HG02623 (cell line): ENCODE measurements around the gene SBF2.
A peak's percentile ranks its signal among the peaks of the same experiment; 100 is the strongest.

ENCODE experiments used
- ATAC-seq: cut with Tn5 transposase; IDR thresholded peaks from one replicate; pipeline ENCODE4 v1.9.1; 2021; ENCODE audit warnings: moderate library complexity; ENCODE audit not compliant: unreplicated experiment

Gene SBF2

DNA sequence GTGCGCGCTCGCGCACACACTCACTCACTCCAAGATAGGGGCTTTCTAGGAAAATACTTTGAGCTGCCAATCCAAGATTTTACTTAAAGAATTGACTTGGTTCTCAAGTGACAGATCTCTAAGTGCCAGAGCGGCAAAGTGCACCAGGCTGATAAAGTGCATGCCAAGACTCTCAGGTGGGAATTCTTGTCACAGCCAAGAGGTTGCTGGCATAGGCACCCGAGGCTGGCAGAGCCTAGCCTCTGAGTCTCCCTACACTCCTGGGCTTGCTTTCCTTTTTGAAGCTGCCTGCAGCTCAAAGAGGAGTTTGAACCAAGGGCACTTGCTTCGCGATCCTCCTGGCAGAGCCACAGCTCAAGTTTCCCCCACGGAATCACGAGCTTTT, 8.3 kb upstream of the SBF2 start:
- ATAC-seq: no peak

DNA sequence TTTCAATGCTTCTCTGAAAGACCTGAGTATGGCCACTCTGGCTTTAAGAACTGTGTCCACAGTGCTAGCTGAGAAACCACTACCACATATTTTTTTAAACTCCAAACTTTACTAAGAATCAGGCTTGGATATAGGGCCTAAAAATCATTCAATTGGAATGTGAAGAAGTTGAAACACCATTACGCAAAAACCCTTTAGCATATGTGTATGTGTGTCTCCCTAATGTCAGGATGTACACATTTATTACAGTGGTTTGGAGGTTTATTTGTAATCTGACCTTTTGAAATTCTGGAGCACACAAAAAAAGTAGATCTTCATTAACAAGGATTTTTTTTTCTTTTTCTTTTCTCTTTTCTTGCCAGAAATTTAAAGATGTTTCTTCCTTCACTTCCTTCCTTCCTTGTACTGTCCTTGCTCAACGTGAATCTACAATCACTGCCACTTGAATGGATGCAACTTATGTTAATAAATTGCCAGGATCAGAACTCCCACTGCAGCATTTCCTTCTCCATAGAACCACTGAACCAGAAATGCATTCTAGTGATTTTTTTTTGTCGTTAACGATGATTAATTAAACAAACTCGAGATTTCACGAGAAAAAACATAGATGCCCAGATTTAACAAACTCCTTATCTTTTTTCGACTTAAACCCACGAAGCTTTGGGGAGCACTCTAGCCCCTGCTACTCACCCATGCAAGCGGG, 7.8 kb upstream of the SBF2 start:
- no peak for ATAC-seq

DNA sequence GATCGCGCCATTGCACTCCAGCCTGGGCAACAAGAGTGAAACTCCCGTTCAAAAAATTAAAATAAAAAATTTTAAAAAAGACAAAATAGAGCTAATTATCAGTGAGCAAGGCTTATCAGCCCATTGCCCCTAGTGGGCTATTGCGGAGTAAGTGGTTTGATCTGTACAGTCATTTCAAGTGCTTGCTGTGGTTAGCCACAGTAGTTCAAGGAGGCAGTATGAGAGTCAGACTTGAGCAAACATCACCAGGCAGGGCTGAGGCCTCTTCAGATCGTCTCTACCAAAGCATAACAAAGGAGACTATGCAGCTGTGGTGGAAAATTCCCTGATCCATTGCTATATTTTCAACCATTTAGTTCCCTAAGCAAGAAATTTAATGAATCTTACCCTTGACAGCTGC, 4.3 kb upstream of the SBF2 start:
- ATAC-seq: peak; percentile 92

DNA sequence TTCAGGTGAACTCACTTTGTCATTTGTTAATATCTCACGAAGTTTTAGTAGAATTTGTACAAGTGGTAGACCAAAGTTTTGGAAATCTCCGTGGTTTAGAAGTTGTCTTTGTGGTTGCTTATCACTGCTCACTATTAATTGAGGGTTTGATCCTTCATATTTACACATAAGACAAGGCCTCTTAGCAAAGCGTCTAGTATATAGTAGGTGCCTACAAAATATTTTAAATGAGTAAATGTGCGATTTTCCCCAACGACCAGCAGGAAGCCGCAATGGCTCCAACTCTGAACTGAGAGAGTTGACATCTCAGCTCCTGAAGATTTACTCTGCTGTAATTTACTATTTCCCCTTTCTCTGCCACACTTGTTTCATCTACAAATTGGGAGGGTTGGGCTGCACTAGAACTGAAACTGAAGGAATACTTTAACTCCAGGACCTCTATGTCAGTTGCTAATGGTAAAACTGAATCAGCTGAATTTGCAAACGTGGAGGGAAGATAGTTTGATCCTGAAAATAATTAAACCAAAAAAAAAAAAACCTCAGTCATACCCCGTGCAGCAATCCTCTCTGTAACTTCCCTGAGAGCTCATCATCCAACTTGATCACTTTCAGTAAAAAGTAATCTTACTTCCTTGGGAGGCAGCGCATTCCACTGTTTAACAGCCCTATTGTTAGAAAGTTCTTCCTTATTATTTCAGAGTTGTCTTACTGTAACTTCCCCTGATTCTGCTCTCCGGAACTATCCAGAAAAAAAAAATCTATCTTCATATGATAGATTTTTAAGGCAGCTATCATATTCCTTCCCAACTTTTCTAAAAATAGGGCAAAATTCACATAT, 1.3 kb upstream of the SBF2 start:
- no peak for ATAC-seq

DNA sequence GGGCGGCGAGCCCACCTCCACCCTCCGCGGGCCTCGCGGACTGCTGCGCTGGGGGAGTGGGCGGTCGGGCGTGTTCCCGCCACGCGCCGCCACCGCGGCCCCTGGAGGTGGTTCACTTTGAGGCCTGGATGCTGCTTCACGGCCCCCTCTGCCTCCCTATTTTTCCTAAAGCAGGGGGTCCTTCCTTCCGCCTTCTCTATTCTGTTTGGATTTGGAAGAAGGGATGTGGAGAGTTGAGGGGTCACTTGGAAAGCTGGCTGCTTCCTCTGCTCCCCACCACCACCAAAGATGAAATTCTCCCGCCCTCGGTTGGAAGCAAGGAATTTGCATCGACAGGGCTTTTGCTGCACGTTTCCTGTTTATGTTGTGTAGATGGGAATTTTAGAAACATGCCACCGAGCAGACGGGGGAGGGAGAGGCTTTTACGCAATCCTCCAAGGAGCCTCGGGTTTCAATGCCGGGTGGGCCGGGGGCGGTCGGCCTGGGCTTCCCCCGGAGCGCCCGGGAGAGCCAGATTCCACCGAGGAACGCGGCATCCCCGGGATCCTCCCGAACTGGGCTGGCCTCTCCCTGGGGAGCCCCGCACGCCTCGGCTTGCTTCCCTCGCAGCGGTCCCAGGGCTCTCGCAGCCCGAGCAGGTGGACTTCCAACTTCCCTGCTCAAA, 403 bp upstream of the SBF2 start:
- ATAC-seq: no peak

DNA sequence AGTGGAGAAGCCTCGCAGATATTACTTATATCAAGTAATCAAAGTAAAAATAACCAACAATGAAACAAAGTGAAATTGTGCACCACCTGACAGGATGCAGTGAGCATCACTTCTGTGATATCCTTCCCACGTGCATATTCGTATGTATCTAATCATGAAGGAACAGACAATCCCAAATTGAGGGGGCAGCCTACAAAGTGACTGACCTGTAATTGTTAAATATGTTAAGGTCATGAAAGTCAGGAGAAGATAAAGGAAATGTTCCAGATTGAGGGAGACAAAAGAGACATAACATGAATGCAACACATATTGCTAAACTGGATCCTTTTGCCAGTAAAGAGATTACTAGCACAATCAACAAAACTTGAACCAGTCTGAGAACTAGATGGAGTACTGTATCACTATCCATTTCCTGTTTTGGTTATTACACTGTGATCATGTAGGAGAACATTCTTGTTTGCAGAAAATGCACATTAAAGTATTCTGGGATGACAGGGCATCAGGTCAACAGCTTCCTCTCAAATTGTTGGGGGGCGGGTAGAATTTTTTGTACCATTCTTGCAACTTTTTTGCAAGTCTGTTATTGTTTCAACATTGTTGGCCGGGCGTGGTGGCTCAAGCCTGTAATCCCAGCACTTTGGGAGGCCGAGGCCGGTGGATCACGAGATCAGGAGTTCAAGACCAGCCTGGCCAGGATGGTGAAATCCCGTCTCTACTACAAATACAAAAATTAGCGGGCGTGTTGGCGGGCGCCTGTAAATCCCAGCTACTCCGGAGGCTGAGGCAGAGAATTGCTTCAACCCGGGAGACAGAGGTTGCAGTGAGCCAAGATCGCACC, 2.0 kb downstream of the SBF2 start:
- no peak for ATAC-seq

DNA sequence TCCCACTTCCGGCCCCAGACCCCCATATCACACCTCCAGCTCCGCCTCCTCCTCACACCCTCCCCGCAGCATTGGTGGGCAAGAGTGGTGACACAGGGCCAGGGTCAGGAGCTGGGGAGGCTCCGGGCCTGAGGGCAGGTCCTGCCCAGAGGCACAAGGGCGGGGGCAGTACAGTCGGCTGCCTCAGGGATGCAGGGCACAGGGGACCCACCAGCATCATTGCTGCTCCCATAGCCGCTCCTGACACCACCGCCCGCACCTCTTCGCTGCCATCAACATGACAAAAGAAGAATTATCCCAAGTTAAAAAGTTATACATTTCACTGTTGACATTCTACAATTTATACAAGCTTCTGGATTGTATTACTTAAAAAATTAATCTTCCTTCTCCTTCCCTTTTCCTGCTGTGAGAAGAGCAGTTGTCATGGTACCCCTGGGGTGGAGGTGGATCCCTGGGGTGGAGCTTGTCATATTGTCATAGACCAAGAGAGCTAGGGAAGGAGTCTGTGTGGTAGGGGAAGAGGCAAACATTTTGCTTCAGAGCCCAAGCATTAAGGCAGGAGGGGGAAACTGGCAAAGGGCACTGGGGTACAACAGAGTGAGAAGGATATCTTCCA, 4.1 kb downstream of the SBF2 start:
- no peak for ATAC-seq

DNA sequence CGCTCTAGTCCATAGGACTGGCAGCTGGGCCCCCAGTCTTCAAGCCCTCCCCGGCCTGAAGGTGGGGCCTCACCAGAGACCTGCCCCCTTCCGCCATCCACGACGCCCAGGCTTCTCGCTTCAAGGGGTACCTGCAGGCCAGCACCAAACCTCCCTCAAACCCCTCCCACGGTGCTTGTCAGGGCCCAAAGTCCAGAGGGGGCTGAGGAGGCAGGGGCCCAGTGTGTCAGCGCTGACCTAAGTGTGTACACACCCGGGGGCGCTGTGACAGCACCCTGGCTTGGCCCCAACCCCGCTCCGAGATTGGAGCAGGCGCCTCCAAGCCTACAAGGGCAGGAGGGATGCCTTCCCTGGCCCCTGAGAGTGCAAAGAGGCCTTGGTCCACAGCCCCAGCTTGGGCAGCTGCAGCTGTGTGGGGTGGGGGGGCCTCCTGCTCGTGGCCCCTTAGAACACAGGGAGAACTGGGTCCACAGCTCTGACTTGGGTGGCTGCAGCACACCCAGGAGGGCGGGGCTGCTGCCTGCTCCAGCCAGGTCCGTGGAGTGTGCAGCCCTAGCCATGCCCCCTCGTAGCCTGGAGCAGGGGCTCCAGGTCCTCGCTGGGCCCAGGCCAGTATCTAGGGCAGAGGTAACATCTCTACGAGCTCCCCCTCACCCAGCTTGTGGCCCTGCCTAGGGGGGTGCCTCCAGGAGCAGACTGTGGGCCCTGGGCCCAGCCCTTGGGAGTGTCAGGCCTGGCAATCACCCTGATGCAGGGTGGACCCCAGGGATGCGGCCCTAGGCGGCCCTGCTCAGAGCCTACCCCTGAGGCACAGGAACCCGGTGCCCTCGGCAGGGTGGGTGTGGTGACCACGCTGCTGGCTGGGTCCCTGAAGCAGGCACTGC, 4.9 kb downstream of the SBF2 start:
- ATAC-seq: no peak

DNA sequence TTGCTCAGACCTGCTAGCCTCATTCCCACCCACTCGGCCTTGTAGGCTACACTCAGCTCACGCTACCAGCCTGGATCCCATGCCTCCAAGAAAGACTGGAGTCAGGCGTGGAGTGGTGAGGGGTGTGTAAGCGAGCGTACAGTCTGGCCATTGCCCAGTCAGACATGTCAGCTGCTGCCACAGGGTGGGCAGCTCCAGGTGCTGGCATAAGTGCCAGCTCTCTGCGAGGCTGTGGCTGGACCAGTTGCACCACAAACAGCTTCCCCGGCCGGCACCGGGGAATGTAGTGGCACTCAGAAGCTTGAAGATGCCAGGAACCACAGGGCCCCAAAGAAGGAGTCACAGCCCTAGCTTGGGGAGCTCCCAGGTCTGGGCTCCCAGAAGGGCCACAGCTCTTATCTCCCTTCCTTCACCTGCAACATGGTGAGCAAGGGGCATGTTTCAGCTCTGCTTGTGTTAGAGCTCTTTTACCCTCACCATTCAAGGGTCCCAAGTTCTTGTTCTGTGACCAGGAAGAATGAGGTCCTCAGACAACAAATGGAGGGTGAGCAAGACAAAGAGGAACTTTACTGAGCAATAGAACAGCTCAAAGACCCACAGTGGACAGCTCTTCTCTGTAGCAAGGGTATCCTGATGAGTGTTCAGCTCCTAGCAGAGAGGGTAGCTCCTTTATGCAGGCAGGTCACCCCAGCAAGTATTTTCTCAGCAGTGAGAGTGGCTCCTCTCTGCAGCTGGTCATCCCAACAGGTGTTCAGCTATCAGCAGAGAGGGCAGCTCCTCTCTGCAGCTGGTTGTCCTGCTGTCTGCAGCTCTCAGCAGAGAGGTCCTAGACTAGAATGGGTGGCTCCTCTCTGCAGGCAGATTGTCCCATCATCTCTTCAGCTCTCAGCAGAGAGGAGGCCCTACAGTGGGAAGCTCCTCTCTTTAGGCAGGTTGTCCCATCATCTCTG, 6.0 kb downstream of the SBF2 start:
- ATAC-seq: no peak

DNA sequence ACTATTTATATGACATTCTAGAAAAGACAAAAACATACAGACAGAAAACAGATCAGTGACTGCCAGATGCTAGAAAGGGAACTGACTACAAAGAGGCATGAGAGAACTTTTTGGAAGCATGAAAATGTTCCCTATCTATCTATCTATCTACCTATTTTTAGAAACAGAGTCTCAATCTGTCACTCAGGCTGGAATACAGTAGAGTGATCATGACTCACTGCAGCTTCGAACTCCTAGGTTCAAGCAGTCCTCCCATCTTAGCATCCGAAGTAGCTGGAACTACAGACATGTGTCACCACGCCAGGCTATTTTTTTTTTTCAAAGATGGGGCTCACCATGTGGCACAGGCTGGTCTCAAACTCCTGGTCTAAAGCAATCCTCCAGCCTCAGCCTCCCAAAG, 6.9 kb downstream of the SBF2 start:
- no peak for ATAC-seq

DNA sequence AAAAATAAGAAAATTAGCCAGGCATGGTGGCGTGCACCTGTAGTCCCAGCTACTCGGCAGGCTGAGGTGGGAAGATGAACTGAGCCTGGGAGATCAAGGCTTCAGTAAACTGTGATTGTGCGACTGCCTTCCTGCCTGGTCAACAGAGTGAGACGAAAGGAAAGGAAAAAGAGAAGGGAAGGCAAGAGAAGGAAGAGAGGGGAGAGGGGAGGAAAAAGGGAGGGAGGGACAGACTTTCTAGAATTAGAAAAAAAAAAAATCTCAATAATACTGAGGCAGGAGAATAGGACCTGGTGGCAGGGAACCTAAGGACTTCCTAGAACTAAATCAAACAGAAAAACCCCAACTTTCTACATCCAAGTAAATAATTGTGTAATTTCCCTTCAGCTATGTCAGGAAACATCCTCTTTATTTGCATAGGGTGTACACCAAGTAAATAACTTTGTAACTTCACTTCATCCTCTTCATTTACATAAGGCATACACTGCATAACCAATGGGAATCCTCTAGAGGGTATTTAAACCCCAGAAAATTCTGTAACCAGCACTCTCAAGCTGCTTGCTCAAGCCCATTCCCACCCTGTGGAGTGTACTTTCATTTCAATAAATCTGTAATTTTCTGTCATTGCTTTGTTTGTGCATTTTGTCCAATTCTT, 8.7 kb downstream of the SBF2 start:
- ATAC-seq: no peak

DNA sequence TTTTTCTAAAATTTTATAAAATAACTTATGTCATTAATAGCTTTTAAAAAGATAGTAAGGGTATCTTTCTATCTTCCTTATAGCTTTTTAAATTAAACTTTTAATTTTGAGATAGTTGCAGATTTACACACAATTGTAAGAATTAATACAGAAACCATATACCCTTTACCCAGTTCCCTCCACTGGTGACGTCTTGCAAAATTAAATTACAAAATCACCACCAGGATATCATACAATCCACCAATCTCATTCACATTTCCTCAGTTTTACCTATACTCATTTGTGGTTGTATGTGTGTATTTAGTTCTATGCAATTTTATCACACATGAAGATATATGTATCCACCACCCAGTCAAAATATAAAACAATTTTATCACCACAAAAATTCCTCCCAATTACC, 10.0 kb downstream of the SBF2 start:
- ATAC-seq: no peak

DNA sequence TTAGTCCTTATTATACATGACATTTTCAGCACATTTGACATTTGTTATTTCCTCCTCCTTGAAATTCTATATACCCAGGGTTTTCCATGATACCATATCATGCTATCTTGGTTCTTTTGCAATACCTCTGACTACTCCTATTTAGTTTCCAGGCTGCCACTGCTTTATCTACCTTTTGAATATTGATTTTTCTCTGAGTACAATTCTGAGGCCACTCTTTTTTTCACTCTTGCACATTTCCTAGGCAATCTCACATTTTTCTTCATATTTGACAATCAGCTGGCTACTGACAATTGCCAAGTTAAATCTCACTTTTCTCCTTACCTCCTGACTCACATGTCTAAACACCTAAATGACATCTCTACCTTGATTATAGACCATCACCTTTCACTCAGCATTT, 11.9 kb downstream of the SBF2 start:
- ATAC-seq: no peak

DNA sequence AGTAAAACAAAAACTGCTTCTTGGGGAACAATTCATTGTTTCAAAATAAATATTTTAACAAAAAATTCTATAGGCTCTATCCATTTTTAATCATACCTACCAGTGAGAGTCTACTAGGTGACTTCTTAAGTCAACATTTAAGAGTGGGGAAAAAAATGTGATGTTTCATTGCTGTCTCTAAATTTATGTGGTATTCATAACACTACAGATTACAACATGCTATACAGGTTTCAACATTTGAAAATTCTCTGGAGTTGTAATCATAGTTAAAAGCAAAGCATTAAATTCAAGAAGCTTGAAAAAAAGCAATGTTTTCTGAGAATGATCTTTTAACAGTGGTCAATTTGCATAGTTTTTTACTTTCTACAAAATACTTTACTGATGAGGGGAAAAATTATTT, 18.3 kb downstream of the SBF2 start:
- no peak for ATAC-seq

DNA sequence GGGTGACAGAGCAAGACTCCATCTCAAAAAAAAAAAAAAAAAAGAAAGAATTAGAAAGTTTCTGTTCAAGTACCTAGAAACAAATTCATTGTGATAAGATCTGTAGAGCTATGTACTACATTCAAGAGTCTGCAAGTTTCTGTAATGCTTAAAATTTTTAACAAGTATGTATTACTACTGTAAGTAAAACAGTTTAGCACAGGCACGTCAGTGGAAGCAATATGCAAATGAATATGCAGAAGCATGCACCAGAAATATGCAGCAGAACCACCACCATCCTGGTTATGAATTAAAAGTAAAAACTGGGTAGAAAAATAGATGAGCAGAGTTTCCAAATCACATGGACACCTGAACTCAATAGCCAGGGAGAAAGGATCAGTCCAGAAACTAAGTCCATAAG, 19.3 kb downstream of the SBF2 start:
- no peak for ATAC-seq

DNA sequence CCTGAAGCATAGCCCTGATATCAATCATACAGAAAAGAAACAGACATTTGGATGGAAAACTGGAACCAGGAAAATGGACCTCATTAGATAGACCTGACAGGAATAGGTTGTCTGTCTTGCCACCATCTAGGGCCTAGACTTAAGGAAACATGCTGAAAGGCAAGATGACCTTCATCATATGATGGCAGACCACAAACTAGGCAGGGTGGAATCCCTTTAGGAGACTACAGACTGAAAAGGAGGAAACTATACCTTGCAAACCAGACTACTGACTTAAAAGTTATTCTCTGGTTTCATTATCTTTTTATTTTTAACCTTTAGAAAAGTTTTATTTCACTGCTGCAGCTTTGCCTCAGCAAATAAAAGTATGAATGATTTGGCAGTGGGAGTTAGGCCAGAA, 20.3 kb downstream of the SBF2 start:
- no peak for ATAC-seq

DNA sequence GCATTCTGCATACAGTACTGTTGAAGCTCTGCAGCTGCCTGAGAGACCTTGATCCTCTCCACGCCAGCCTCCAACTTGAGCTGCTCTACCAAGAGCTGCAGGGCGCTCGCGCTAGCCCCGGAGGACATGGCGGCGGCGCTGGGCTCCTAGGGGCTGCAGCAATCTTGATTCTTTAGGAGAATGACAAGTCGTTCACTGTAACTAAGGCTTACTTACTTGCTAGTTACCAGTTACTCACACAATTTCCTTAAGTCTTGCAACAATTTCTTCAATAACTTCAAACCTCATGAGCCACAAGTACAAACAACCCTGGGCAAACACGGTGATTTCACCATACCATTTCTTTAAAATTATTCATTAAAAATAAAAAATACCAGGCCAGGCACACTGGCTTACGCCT, 21.9 kb downstream of the SBF2 start:
- ATAC-seq: no peak
